GM12801 (cell line): ENCODE results near the gene CD14.

ENCODE experiments used
- CTCF ChIP-seq: IDR thresholded peaks from one replicate; pipeline ENCODE4 v1.5.1; 2011; ENCODE audit warnings: control low read depth; ENCODE audit not compliant: insufficient read length; ENCODE audit errors: extremely low read depth

CD14 gene

GRCh38 chr5:140596321-140596741 is 36.6 kb downstream of the CD14 start:
- TF ChIP-seq CTCF, result no peak

- no peak for TF ChIP-seq CTCF
These were observed 37.3 kb downstream of the CD14 start for GRCh38 chr5:140595538-140596300.

- TF ChIP-seq CTCF, result no peak
These were observed 38.8 kb downstream of the CD14 start for GRCh38 chr5:140594169-140594568.

- no peak for TF ChIP-seq CTCF
These were observed 41.1 kb downstream of the CD14 start for GRCh38 chr5:140591747-140592372.

- TF ChIP-seq CTCF, result no peak
These were observed 42.1 kb downstream of the CD14 start for GRCh38 chr5:140590861-140591260.

GRCh38 chr5:140588311-140589070 is 44.5 kb downstream of the CD14 start:
- TF ChIP-seq CTCF, result no peak

GRCh38 chr5:140587495-140587894 is 45.5 kb downstream of the CD14 start:
- no peak for TF ChIP-seq CTCF
